Testis (tissue), 3 donors: Measurements from ENCODE around the gene RPTOR. TPM values are rescaled to one million over a fixed set of nuclear protein-coding genes. Genes with fewer than 3 reads are reported as not detected.
"Not testable (repeated sequence)": the region's sequence is repeated elsewhere in the genome, so short reads cannot be mapped to it uniquely, and the experiment has no call there.

Source experiments
- DNase-seq: peaks from one replicate; pipeline ENCODE4 v3.0.0-alpha.2; 2019
- H3K27ac ChIP-seq, 2 donors: fragments of 200-600 bp; sonication (generic); one replicate each; pipeline ENCODE4 v1.5.1; 2019
- H3K27me3 ChIP-seq: fragments of 200-600 bp; sonication (generic); one replicate; pipeline ENCODE4 v1.5.1; 2019
- H3K36me3 ChIP-seq: fragments of 200-600 bp; sonication (generic); one replicate; pipeline ENCODE4 v1.5.1; 2017; ENCODE audit warnings: low read depth; ENCODE audit errors: missing control alignments
- H3K4me1 ChIP-seq: fragments of 200-600 bp; sonication (generic); one replicate; pipeline ENCODE4 v1.5.1; 2019
- H3K4me3 ChIP-seq, 2 donors: fragments of 200-600 bp; sonication (generic); one replicate each; pipeline ENCODE4 v1.5.1; 2017 to 2019
- H3K9me3 ChIP-seq: fragments of 200-600 bp; sonication (generic); one replicate; pipeline ENCODE4 v1.5.1; 2017
- POLR2A ChIP-seq: fragments of 450-650 bp; IDR thresholded peaks from one replicate; pipeline ENCODE4 v1.6.1; 2017; ENCODE audit warnings: antibody characterized with exemption, mild to moderate bottlenecking, moderate library complexity
- WGBS, 2 donors: methylation state at CpG; one replicate each; pipeline ENCODE4 v1.1.5; 2018; 5-methylcytosine and 5-hydroxymethylcytosine counted together
- intact Hi-C: fragments of 100-400 bp; cut with DNase I; formaldehyde crosslinking; loops from one replicate; pipeline ENCODE4 v1.15.1; 2023; ENCODE audit warnings: low total_unique reads
- polyA plus RNA-seq: library from polyadenylated mRNA; stranded (reverse); fragments of 350-450 nt; fragmentation: Illumina TruSeq; extraction: RNeasy Lipid Tissue Mini Kit (QIAGEN cat#74804); gene quantifications from one replicate; pipeline ENCODE4 v1.2.3, GENCODE V29; 2014; ENCODE audit warnings: low read depth, low replicate concordance; ENCODE audit not compliant: insufficient read depth
- total RNA-seq, 2 donors: library from RNA; depleted of rRNA; stranded (reverse); fragments of >200 nt; gene quantifications; one replicate each; pipeline ENCODE4 v1.2.3, GENCODE V29; 2016
- TF ChIP-seq, protein P1 (sequence below), 3 experiments: fragments of 450-650 bp in 2 of 3; fragments of 200-600 bp in 1 of 3; sonication (generic) in 1 of 3; IDR thresholded peaks; one replicate each; pipeline ENCODE4 v1.5.1; 2016 to 2019; ENCODE audit warnings: antibody characterized with exemption in 3 of 3, mild to moderate bottlenecking in 2 of 3, moderate library complexity in 1 of 3

The RPTOR gene
- total and polyA plus RNA-seq, 3 donors from 2014 or later = 21.8 to 68.3 (median 56.6) TPM

- Histone ChIP-seq H3K27me3 (no peaks in the 10 kb centered on the region), H3K4me1 (no peaks in the 10 kb centered on the region), H3K4me3 (no peak overlapping the region), H3K36me3 (no peaks in the 10 kb centered on the region), H3K27ac (no peak overlapping the region), H3K9me3 (no peaks in the 10 kb centered on the region)
- WGBS, 2 donors = 76% methylated on average over 13 to 15 of the region's 15 CpGs
- DNase-seq = no peak
- no peak for TF ChIP-seq POLR2A
- TF ChIP-seq, protein P1, sequence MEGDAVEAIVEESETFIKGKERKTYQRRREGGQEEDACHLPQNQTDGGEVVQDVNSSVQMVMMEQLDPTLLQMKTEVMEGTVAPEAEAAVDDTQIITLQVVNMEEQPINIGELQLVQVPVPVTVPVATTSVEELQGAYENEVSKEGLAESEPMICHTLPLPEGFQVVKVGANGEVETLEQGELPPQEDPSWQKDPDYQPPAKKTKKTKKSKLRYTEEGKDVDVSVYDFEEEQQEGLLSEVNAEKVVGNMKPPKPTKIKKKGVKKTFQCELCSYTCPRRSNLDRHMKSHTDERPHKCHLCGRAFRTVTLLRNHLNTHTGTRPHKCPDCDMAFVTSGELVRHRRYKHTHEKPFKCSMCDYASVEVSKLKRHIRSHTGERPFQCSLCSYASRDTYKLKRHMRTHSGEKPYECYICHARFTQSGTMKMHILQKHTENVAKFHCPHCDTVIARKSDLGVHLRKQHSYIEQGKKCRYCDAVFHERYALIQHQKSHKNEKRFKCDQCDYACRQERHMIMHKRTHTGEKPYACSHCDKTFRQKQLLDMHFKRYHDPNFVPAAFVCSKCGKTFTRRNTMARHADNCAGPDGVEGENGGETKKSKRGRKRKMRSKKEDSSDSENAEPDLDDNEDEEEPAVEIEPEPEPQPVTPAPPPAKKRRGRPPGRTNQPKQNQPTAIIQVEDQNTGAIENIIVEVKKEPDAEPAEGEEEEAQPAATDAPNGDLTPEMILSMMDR (IDR thresholded peaks at IDR 0.05) = no peak
- intact Hi-C loops = no loop called here
Measured at GRCh38 chr17:80743181-80743771, 198.6 kb downstream of the RPTOR start.

DNA sequence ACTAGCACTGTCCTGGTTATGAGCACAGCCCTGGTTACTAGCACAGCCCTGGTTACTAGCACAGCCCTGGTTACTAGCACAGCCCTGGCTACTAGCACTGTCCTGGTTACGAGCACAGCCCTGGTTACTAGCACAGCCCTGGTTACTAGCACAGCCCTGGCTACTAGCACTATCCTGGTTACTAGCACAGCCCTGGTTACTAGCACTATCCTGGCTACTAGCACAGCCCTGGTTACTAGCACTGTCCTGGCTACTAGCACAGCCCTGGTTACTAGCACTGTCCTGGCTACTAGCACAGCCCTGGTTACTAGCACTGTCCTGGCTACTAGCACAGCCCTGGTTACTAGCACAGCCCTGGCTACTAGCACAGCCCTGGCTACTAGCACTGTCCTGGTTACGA lies 199.3 kb downstream of the RPTOR start:
- H3K9me3 ChIP-seq, DNase-seq, H3K4me3 ChIP-seq, H3K36me3 ChIP-seq, intact Hi-C loops, H3K27me3 ChIP-seq, H3K27ac ChIP-seq, H3K4me1 ChIP-seq: not testable (repeated sequence)
- WGBS, 2 donors = 100% methylated on average over 1 of the region's 2 CpGs; no CpG with 5 or more reads in 1 of the 2 donors

GRCh38 chr17:80744725-80745124 lies 200.1 kb downstream of the RPTOR start:
- H3K4me1 ChIP-seq, H3K36me3 ChIP-seq, H3K9me3 ChIP-seq, H3K27me3 ChIP-seq, H3K4me3 ChIP-seq, DNase-seq, intact Hi-C loops, H3K27ac ChIP-seq: not testable (repeated sequence)
- WGBS, 2 donors = no CpG with 5 or more reads among the region's 1 CpG

DNA sequence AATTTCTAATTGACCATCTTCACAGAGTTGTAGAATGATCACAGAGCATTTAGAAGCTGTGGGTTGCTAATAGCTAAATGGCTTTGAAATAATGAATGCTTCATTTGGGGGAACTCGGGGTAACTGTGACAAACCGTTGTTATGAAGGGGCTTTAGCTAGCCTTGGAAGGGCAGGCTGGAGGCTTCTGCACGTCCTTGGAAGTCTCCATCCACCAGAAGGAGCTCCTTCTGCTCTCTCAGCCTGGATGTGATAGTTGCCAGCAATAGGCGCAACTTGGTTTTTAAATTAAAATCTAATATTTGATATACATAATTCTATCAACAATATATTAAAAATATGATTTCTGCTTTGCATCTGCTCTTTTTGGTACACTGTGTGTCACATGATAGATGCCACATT lies 200.5 kb downstream of the RPTOR start:
- Histone ChIP-seq H3K27ac (no peak overlapping the region), H3K36me3 (no peaks in the 10 kb centered on the region), H3K4me3 (no peak overlapping the region), H3K4me1 (no peaks in the 10 kb centered on the region), H3K9me3 (no peaks in the 10 kb centered on the region), H3K27me3 (no peaks in the 10 kb centered on the region)
- TF ChIP-seq, protein P1 (IDR thresholded peaks at IDR 0.05) = no peak
- TF ChIP-seq POLR2A = no peak
- 83 to 96% methylated on average over 4 of the region's 4 CpGs for WGBS, 2 donors
- intact Hi-C loops = no loop called here
- DNase-seq = no peak

GRCh38 chr17:80746262-80746935 lies 201.8 kb downstream of the RPTOR start:
- Histone ChIP-seq H3K27ac (no peak overlapping the region), H3K36me3 (no peaks in the 10 kb centered on the region), H3K27me3 (no peaks in the 10 kb centered on the region), H3K4me3 (no peak overlapping the region), H3K9me3 (no peaks in the 10 kb centered on the region), H3K4me1 (no peaks in the 10 kb centered on the region)
- intact Hi-C loops = no loop called here
- 92 to 93% methylated on average over 20 to 23 of the region's 23 CpGs for WGBS, 2 donors
- no peak for TF ChIP-seq POLR2A
- TF ChIP-seq, protein P1 (IDR thresholded peaks at IDR 0.05) = no peak
- no peak for DNase-seq

- TF ChIP-seq, protein P1 (IDR thresholded peaks at IDR 0.05) = no peak
- no peak for TF ChIP-seq POLR2A
- no peaks in the 10 kb centered on the region for H3K9me3 ChIP-seq
- intact Hi-C loops = no loop called here
- H3K36me3 ChIP-seq = no peaks in the 10 kb centered on the region
- no peak overlapping the region for H3K27ac ChIP-seq
- 92 to 97% methylated on average over 6 to 9 of the region's 9 CpGs for WGBS, 2 donors
- no peak for DNase-seq
- H3K4me1 ChIP-seq = no peaks in the 10 kb centered on the region
- no peak overlapping the region for H3K4me3 ChIP-seq
- H3K27me3 ChIP-seq = no peaks in the 10 kb centered on the region
Measured at GRCh38 chr17:80747469-80747868, 202.8 kb downstream of the RPTOR start.
